Stimulated activated naive B cell treated with anti-CD40 and anti-IgM and Interleukin-4, amounts not matched to agents 10 μg/mL and 1 μg/mL and 100 μg/mL, for 72 hours (primary cell): Measurements from ENCODE around the gene CLPX.
"Not testable (repeated sequence)": the region's sequence is repeated elsewhere in the genome, so short reads cannot be mapped to it uniquely, and the experiment has no call there.

ENCODE experiments used
- ATAC-seq, 2 donors: fragments of 150-1000 bp; cut with Tn5 transposase; replicated peaks; 2 replicates each; pipeline ENCODE4 v1.10.0; 2021; ENCODE audit warnings: moderate library complexity in 1 of 2
- DNase-seq: peaks from one replicate; pipeline ENCODE4 v3.0.0; 2021
- H3K27ac Mint-ChIP-seq: one replicate; pipeline ENCODE4 v1.8.0; 2022; ENCODE audit warnings: mild to moderate bottlenecking, mixed read lengths
- H3K27me3 Mint-ChIP-seq, 2 donors: one replicate each; pipeline ENCODE4 v1.8.0; 2022; ENCODE audit warnings: mixed read lengths in 2 of 2
- H3K36me3 Mint-ChIP-seq, 2 donors: one replicate each; pipeline ENCODE4 v1.8.0; 2022; ENCODE audit warnings: mixed read lengths in 2 of 2, mild to moderate bottlenecking in 1 of 2
- H3K4me1 Mint-ChIP-seq, 2 donors: one replicate each; pipeline ENCODE4 v1.8.0; 2022; ENCODE audit warnings: mixed read lengths in 2 of 2, mild to moderate bottlenecking in 1 of 2
- H3K4me3 Mint-ChIP-seq, 2 donors: one replicate each; pipeline ENCODE4 v1.8.0; 2022; ENCODE audit warnings: mild to moderate bottlenecking in 2 of 2, mixed read lengths in 2 of 2, moderate library complexity in 1 of 2
- H3K9me3 Mint-ChIP-seq, 2 donors: one replicate each; pipeline ENCODE4 v1.8.0; 2022; ENCODE audit warnings: mixed read lengths in 2 of 2, mild to moderate bottlenecking in 1 of 2

The CLPX gene

DNA sequence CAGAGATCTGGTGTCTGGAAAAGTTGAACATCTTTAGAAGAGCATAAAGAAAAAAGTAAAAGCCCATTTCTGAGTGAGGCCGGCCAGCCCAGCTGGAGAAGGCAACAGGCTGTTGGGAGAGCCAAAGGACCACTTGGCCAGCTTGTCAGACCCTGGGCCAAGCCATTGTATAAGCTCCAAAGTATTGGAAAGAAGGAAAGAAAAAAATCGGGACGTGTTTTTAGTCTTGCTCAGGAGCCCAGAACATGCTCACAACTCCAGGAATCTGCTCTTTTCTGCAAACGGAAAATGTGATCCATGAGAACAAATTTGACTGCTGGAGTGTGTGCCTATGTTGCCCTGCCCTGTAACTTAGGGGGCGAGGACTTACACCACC is 10.4 kb upstream of the CLPX start:
- H3K27ac Mint-ChIP-seq, result no peak overlapping the region
- no peaks in the 10 kb centered on the region for H3K36me3 Mint-ChIP-seq
- no peak overlapping the region for H3K4me3 Mint-ChIP-seq
- H3K27me3 Mint-ChIP-seq, result peaks cover 0 to under 1% of the 10 kb centered on the region in 2 donors
- H3K4me1 Mint-ChIP-seq, result no peaks in the 10 kb centered on the region
- H3K9me3 Mint-ChIP-seq, result no peaks in the 10 kb centered on the region
- no peak for ATAC-seq
- no peak for DNase-seq

DNA sequence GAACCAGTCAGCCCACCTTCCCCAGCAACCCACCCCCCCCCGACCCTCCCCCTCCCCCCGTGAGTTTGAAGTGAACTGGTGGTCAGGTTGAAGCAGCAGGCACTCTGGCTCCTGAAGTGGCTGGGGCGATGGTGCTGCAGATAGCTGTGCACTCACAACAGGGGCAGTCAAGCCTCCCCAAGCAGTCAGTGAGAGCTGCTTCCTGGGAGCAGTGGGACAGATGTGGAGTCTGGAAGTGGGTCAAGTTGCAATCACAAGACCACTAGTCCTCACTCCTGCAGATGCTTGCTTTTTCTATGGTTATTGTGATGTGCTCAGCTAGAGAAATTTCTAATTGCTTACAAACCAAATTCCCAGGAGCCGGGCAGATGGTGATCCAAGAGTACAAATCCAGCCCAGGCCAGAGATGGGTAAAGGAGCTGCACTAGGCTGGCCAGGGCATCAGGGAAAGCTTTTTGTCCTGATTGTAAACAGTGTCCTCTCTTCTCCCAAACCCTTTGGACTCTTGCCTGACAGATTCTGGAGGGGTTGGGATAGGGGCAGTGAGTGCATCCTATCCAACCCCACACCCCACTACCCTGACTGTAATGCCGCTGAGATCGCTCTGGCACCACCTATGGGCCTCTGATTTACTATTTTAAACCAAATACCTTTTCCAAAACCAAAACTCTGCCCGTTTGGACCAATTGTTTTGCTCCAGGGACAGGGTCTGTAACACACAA is 9.8 kb upstream of the CLPX start:
- no peaks in the 10 kb centered on the region for H3K36me3 Mint-ChIP-seq
- H3K4me1 Mint-ChIP-seq, result no peaks in the 10 kb centered on the region
- no peak for ATAC-seq
- H3K27ac Mint-ChIP-seq, result no peak overlapping the region
- H3K4me3 Mint-ChIP-seq, result no peak overlapping the region
- H3K9me3 Mint-ChIP-seq, result no peaks in the 10 kb centered on the region
- no peak for DNase-seq
- H3K27me3 Mint-ChIP-seq, result no peaks in the 10 kb centered on the region

DNA sequence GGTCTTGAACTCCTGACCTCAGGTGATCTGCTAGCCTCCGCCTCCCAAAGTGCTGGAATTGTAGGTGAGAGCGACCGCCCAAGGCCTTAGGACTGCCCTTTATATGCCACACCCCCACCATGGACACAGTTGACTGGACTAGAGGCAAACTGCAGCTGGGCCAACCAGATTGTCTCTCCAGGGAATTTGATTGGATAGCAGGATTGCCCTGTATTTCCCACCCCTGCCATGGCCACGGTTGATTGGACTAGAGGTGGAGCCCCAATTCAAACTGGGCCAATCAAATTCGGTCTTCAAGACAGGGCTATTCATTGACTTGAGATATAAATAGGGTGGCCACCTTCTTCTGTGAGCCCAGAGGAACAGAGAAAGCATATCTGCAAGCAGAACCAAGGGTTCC is 6.9 kb upstream of the CLPX start:
- H3K4me1 Mint-ChIP-seq, result no peaks in the 10 kb centered on the region
- DNase-seq (no peak), ATAC-seq (peak in 1 of 2 donors; percentile 38)
- H3K9me3 Mint-ChIP-seq, result no peaks in the 10 kb centered on the region
- no peak overlapping the region for H3K27ac Mint-ChIP-seq
- no peak overlapping the region for H3K4me3 Mint-ChIP-seq
- H3K27me3 Mint-ChIP-seq, result no peaks in the 10 kb centered on the region
- H3K36me3 Mint-ChIP-seq, result no peaks in the 10 kb centered on the region

GRCh38 chr15:65189102-65189740 is 4.1 kb upstream of the CLPX start:
- no peaks in the 10 kb centered on the region for H3K9me3 Mint-ChIP-seq
- H3K27ac Mint-ChIP-seq, result no peak overlapping the region
- H3K4me3 Mint-ChIP-seq, result no peak overlapping the region
- no peaks in the 10 kb centered on the region for H3K27me3 Mint-ChIP-seq
- H3K36me3 Mint-ChIP-seq, result peaks cover 0 to 3% of the 10 kb centered on the region in 2 donors
- DNase-seq (peak; percentile 20), ATAC-seq (no peak)
- peaks cover 4 to 7% of the 10 kb centered on the region in 2 donors for H3K4me1 Mint-ChIP-seq

GRCh38 chr15:65188472-65188871 is 3.3 kb upstream of the CLPX start:
- not testable (repeated sequence) for H3K9me3 Mint-ChIP-seq, DNase-seq, H3K36me3 Mint-ChIP-seq, H3K4me1 Mint-ChIP-seq, H3K27me3 Mint-ChIP-seq, H3K4me3 Mint-ChIP-seq, ATAC-seq, H3K27ac Mint-ChIP-seq

DNA sequence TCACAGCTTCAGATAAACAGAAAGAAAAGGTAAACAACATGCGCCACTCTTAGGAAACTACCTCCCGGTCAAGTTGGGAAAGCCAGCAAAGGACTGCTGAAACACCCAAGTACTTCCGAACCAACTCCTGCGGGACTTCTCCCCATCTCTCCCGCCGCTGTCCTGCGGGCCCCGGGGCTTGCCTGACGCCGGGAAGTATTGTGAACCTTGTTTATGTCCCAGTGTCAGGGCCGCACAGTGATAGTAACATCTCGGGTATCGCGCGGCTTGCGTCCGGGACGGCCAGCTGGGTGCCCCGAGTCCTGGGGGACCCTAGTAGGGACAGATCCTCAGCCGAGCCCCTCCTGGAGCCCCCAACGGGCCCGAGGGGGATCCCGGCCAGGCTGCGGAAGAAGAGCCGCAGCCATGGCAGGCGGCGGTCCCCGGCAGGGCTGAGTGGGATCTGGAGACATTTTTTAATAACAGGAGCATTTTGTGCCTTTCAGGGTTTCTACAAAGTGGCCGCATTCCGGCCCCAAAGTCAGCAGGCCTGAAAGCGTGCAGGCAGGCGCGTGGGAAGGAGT is 756 bp downstream of the CLPX start:
- H3K9me3 Mint-ChIP-seq, result no peaks in the 10 kb centered on the region
- peaks cover 9 to 27% of the 10 kb centered on the region in 2 donors for H3K4me1 Mint-ChIP-seq
- peak; percentile 44 for DNase-seq
- ATAC-seq, result peak; percentile 39 to 41
- peak overlapping the region; percentile 95 for H3K27ac Mint-ChIP-seq
- H3K27me3 Mint-ChIP-seq, result no peaks in the 10 kb centered on the region
- H3K4me3 Mint-ChIP-seq, result peak overlapping the region; percentile 94
- peaks cover 3 to 8% of the 10 kb centered on the region in 2 donors for H3K36me3 Mint-ChIP-seq

DNA sequence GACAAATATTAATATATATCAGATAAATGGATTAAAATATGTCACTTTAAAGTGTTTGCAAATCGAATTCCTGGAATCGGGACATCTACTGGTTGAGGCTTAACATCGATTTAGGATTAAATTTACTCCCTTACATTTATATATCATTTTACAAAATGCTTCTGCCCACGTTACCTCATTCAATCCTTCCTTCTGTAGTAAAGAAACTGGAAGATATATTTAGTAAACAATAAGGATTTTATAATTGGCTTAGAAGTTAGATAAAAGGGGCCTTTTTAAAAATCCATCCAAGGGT is 1.3 kb downstream of the CLPX start:
- DNase-seq, result no peak
- Mint-ChIP-seq H3K27ac (peak overlapping the region; percentile 95), H3K27me3 (no peaks in the 10 kb centered on the region), H3K9me3 (no peaks in the 10 kb centered on the region), H3K4me1 (peaks cover 9 to 27% of the 10 kb centered on the region in 2 donors), H3K36me3 (peaks cover 3 to 8% of the 10 kb centered on the region in 2 donors), H3K4me3 (peak overlapping the region; percentile 94)
- no peak for ATAC-seq

DNA sequence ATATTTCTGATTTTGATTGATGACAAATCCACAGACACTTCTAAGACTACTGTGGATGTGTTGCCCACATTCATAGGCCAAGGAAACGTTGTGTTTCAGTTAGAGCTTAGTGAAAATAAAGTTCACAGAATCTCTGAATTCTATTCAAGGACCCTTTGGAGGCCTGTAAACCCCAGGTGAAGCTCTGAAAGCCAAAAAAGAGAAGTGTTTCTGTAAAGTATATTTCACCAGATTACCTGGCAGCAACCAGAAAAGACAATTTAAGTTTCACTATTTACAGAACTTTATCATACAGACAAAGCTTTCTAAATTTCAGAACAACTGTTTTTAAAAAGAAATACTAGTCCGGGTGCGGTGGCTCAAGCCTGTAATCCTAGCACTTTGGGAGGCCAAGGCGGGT is 2.6 kb downstream of the CLPX start:
- Mint-ChIP-seq H3K4me3 (peak overlapping the region; percentile 94), H3K27me3 (no peaks in the 10 kb centered on the region), H3K36me3 (peaks cover 3 to 8% of the 10 kb centered on the region in 2 donors), H3K4me1 (peaks cover 9 to 27% of the 10 kb centered on the region in 2 donors), H3K27ac (peak overlapping the region; percentile 31), H3K9me3 (no peaks in the 10 kb centered on the region)
- DNase-seq (no peak), ATAC-seq (no peak)

DNA sequence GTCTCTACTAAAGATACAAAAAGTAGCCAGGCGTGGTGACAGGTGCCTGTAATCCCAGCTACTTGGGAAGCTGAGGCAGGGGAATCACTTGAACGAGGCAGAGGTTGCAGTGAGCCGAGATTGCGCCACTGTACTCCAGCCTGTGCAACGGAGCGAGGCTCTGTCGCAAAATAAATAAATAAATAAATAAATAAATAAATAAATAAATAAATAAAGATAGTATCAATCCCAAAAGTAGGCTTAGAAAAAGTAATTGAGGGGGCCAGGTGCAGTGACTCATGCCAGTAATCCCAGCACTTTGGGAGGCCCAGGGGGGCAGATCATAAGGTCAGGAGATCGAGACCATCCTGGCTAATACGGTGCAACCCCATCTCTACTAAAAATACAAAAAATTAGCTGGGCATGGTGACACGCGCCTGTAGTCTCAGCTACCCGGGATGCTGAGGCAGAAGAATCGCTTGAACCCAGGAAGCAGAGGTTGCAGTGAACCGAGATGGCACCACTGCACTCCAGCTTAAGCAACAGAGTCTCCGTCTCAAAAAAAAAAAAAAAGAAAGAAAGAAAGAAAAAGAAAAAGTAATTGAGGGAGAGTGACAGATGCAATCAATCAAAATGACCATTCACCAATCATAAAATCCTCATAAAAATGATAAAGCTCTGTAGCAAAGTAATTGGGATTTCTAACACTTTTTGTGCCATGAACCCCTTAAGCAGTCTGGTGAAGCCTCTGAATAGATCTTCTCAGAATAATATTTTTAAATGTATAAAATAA is 3.4 kb downstream of the CLPX start:
- not testable (repeated sequence) for H3K27me3 Mint-ChIP-seq, H3K36me3 Mint-ChIP-seq, H3K4me3 Mint-ChIP-seq, H3K27ac Mint-ChIP-seq, H3K9me3 Mint-ChIP-seq, ATAC-seq, DNase-seq
- H3K4me1 Mint-ChIP-seq, result peaks cover 9 to 27% of the 10 kb centered on the region in 2 donors

- H3K36me3 Mint-ChIP-seq, result peaks cover 9 to 14% of the 10 kb centered on the region in 2 donors
- no peaks in the 10 kb centered on the region for H3K9me3 Mint-ChIP-seq
- no peak for ATAC-seq
- H3K4me3 Mint-ChIP-seq, result no peak overlapping the region
- peaks cover 6 to 20% of the 10 kb centered on the region in 2 donors for H3K4me1 Mint-ChIP-seq
- no peaks in the 10 kb centered on the region for H3K27me3 Mint-ChIP-seq
- no peak overlapping the region for H3K27ac Mint-ChIP-seq
- no peak for DNase-seq
Observed at GRCh38 chr15:65180167-65180566, 5.0 kb downstream of the CLPX start.

DNA sequence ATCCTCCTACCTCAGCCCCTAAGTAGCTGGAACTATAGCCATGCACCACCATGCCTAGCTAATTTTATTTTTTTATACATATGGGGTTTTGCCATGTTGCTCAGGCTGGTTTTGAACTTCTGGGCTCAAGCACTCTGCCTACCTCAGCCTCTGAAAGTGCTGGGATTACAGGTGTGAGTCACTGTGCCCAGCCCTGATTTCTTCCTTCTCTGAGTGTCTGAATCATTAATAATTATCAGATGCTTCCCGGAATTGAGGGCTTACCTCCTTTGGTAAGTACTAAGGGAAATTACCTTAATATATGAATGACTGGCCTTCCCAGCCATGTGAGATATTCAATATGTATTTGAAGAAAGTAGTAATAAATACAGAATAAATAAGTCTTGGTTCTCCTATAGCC is 7.2 kb downstream of the CLPX start:
- no peak overlapping the region for H3K27ac Mint-ChIP-seq

DNA sequence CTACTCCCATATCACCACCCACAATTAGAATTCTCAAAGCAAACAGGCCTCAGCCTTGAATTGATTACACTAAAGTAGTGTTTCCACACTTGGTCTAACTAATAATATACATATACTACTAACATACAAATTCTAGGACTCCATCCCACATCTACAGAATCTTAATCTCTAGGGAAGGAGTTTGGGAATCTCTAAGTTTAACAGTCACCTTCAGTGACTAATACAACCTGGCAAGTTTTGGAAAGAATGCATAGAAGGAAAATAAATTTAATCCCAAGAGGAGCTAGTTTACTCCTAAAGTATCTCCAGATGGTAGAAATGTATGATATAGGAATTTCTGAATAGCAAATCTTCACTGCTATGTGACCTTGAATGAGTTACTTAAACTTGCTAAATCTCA is 9.1 kb downstream of the CLPX start:
- H3K27me3 Mint-ChIP-seq, result no peaks in the 10 kb centered on the region
- H3K4me1 Mint-ChIP-seq, result peaks cover 13 to 24% of the 10 kb centered on the region in 2 donors
- H3K4me3 Mint-ChIP-seq, result no peak overlapping the region
- H3K9me3 Mint-ChIP-seq, result no peaks in the 10 kb centered on the region
- no peak overlapping the region for H3K27ac Mint-ChIP-seq
- no peak for ATAC-seq
- DNase-seq, result no peak
- H3K36me3 Mint-ChIP-seq, result peaks cover 22 to 25% of the 10 kb centered on the region in 2 donors

More for the DNA sequence above, 7.2 kb downstream of the CLPX start:
- peaks cover 10 to 23% of the 10 kb centered on the region in 2 donors for H3K4me1 Mint-ChIP-seq
- H3K4me3 Mint-ChIP-seq, result no peak overlapping the region
- ATAC-seq (no peak), DNase-seq (no peak)
- peaks cover 13 to 21% of the 10 kb centered on the region in 2 donors for H3K36me3 Mint-ChIP-seq
- no peaks in the 10 kb centered on the region for H3K9me3 Mint-ChIP-seq
- no peaks in the 10 kb centered on the region for H3K27me3 Mint-ChIP-seq

DNA sequence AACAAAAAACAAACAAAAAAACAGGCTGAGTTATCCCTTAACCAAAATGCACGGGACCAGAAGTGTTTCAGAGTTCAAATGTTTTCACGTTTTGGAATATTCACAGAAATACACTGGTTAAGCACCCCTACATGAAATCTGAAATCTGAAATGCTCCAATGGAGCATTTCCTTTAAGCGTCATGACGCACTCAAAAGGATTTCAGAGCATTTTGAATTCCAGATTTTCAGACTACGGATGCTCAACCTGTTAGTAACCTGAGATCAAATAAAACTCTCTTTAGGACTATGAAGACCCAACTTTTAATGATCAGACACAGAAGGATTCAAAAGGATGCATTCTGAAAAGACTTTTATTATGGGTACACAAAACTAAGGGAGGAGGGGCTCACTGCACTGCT is 9.6 kb downstream of the CLPX start:
- Mint-ChIP-seq H3K4me3 (no peak overlapping the region), H3K36me3 (peaks cover 23 to 24% of the 10 kb centered on the region in 2 donors), H3K27ac (no peak overlapping the region), H3K4me1 (peaks cover 12 to 21% of the 10 kb centered on the region in 2 donors), H3K9me3 (no peaks in the 10 kb centered on the region), H3K27me3 (no peaks in the 10 kb centered on the region)
- DNase-seq (no peak), ATAC-seq (no peak)

DNA sequence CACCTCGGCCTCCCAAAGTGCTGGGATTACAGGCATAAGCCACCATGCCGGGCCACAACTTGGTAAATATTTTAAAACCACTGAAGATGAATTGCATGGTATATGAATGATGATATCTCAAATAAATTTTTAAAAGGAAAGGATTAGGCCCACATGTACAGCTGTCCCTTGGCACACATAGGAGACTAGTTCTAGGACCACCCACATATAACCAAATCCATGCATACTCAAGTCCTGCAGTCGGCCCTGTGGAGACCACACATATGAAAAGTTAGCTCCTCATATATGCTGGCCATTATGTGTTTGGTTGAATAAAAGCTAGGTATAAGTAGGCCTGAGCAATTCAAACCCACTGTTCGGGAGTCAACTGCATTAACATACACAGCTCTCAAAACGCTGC is 10.6 kb downstream of the CLPX start:
- no peak overlapping the region for H3K27ac Mint-ChIP-seq
- peaks cover 12 to 21% of the 10 kb centered on the region in 2 donors for H3K4me1 Mint-ChIP-seq
- ATAC-seq (no peak), DNase-seq (no peak)
- no peaks in the 10 kb centered on the region for H3K27me3 Mint-ChIP-seq
- peaks cover 23 to 24% of the 10 kb centered on the region in 2 donors for H3K36me3 Mint-ChIP-seq
- no peaks in the 10 kb centered on the region for H3K9me3 Mint-ChIP-seq
- H3K4me3 Mint-ChIP-seq, result no peak overlapping the region
